ENCODE measurements around the gene CHPF. TPM values are rescaled to one million over a fixed set of nuclear protein-coding genes. Genes with fewer than 3 reads are reported as not detected.

CHPF gene
- total RNA-seq, 1 experiment from 2014 or later = 17.5 TPM

DNA sequence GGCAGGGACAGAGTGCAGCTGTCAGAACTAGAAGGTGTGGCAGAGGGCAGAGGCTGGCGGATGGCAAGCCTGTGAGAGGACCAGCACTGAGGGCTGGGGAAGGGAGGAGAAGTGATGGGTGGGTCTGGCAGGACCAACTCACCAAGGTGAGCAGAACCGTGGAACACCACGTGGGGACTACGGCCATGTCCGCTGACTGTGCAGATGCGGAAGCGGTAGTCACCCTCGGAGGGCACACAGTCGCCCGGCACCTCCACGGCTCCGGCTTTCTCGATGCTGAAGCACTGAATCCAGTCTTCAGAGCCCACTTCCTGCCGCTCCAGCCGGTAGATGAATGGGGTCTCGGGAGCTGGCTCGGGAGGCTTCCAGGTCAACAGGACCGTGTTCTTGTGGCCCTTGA is 23.5 kb upstream of the CHPF start:
- no peak overlapping the region for H3K27ac ChIP-seq (ENCODE audit: low read length)
- no TSS peak for BruUV-seq (replicated peaks)
- H3K4me3 ChIP-seq (ENCODE audit: low read depth in 2 of 2, low read length in 2 of 2) = no peak overlapping the region
- ChIA-PET CTCF (no interaction called here), POLR2A (no interaction called here)
- intact Hi-C loops (cut with micrococcal nuclease; ENCODE audit: unreplicated experiment) = no loop called here
- H3K9me3 ChIP-seq (ENCODE audit: control insufficient read depth, insufficient read depth, low read depth, low read length) = no peaks in the 10 kb centered on the region
- no peak for ATAC-seq
- no peaks in the 10 kb centered on the region for H3K27me3 ChIP-seq (ENCODE audit: control insufficient read depth, insufficient read depth, low read length)
- in situ Hi-C loops (cut with HindIII; ENCODE audit: low pct_unique_long_range_greater_than_20kb, low sequenced_read_pairs) = no loop called here
- H3K4me1 ChIP-seq (ENCODE audit: control insufficient read depth, insufficient read depth, low read length) = peaks cover 16% of the 10 kb centered on the region
- TF ChIP-seq, protein P1, sequence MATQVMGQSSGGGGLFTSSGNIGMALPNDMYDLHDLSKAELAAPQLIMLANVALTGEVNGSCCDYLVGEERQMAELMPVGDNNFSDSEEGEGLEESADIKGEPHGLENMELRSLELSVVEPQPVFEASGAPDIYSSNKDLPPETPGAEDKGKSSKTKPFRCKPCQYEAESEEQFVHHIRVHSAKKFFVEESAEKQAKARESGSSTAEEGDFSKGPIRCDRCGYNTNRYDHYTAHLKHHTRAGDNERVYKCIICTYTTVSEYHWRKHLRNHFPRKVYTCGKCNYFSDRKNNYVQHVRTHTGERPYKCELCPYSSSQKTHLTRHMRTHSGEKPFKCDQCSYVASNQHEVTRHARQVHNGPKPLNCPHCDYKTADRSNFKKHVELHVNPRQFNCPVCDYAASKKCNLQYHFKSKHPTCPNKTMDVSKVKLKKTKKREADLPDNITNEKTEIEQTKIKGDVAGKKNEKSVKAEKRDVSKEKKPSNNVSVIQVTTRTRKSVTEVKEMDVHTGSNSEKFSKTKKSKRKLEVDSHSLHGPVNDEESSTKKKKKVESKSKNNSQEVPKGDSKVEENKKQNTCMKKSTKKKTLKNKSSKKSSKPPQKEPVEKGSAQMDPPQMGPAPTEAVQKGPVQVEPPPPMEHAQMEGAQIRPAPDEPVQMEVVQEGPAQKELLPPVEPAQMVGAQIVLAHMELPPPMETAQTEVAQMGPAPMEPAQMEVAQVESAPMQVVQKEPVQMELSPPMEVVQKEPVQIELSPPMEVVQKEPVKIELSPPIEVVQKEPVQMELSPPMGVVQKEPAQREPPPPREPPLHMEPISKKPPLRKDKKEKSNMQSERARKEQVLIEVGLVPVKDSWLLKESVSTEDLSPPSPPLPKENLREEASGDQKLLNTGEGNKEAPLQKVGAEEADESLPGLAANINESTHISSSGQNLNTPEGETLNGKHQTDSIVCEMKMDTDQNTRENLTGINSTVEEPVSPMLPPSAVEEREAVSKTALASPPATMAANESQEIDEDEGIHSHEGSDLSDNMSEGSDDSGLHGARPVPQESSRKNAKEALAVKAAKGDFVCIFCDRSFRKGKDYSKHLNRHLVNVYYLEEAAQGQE (IDR thresholded peaks at IDR 0.05; ENCODE audit: insufficient read depth in 1 of 2, low read depth in 2 of 2, low read length in 1 of 2) = no peak
- TF ChIP-seq, protein P2, sequence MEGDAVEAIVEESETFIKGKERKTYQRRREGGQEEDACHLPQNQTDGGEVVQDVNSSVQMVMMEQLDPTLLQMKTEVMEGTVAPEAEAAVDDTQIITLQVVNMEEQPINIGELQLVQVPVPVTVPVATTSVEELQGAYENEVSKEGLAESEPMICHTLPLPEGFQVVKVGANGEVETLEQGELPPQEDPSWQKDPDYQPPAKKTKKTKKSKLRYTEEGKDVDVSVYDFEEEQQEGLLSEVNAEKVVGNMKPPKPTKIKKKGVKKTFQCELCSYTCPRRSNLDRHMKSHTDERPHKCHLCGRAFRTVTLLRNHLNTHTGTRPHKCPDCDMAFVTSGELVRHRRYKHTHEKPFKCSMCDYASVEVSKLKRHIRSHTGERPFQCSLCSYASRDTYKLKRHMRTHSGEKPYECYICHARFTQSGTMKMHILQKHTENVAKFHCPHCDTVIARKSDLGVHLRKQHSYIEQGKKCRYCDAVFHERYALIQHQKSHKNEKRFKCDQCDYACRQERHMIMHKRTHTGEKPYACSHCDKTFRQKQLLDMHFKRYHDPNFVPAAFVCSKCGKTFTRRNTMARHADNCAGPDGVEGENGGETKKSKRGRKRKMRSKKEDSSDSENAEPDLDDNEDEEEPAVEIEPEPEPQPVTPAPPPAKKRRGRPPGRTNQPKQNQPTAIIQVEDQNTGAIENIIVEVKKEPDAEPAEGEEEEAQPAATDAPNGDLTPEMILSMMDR (IDR thresholded peaks at IDR 0.05) = no peak
- TF ChIP-seq SIN3A (IDR thresholded peaks at IDR 0.05; ENCODE audit: borderline replicate concordance, insufficient read depth, low read depth, low read length) (no peak), POLR2AphosphoS5 (IDR thresholded peaks at IDR 0.05; ENCODE audit: low read depth, low read length) (no peak), TCF7L2 (IDR thresholded peaks at IDR 0.05; ENCODE audit: low read depth, low read length) (no peak)
- DNase-seq (ENCODE audit: low read depth, low spot score) = no peak
- H3K36me3 ChIP-seq (ENCODE audit: control insufficient read depth, insufficient read depth, low read length) = no peaks in the 10 kb centered on the region

DNA sequence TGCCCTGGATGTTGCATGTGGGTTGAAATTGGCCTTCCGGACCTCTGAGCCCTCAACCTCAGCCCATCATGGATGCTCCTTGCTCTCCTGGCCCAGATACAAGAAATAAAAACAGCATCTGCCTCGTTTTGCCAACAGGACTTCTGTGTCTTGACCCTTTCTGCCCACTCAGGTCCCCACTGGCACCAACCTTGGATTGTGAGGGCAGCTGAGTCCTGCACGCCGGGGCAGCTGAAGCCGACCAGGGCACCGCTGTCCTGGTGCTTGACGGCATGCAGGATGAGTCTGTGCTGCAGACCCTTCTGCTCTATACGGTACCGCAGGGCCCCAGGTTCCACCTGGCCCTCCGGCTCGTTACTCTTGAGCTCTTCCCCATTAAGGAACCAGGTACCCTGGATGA is 23.0 kb upstream of the CHPF start:
- Histone ChIP-seq H3K4me1 (ENCODE audit: control insufficient read depth, insufficient read depth, low read length) (peaks cover 13% of the 10 kb centered on the region), H3K27ac (ENCODE audit: low read length) (no peak overlapping the region), H3K9me3 (ENCODE audit: control insufficient read depth, insufficient read depth, low read depth, low read length) (no peaks in the 10 kb centered on the region), H3K27me3 (ENCODE audit: control insufficient read depth, insufficient read depth, low read length) (no peaks in the 10 kb centered on the region), H3K36me3 (ENCODE audit: control insufficient read depth, insufficient read depth, low read length) (no peaks in the 10 kb centered on the region), H3K4me3 (ENCODE audit: low read depth in 2 of 2, low read length in 2 of 2) (no peak overlapping the region)
- ChIA-PET POLR2A (no interaction called here), CTCF (no interaction called here)
- no TSS peak for BruUV-seq (replicated peaks)
- TF ChIP-seq POLR2AphosphoS5 (IDR thresholded peaks at IDR 0.05; ENCODE audit: low read depth, low read length) = no peak
- TF ChIP-seq, protein P1 (IDR thresholded peaks at IDR 0.05; ENCODE audit: insufficient read depth in 1 of 2, low read depth in 2 of 2, low read length in 1 of 2) = no peak
- TF ChIP-seq, protein P2 (IDR thresholded peaks at IDR 0.05) = no peak
- no peak for TF ChIP-seq SIN3A (IDR thresholded peaks at IDR 0.05; ENCODE audit: borderline replicate concordance, insufficient read depth, low read depth, low read length)
- no peak for TF ChIP-seq TCF7L2 (IDR thresholded peaks at IDR 0.05; ENCODE audit: low read depth, low read length)
- in situ Hi-C loops (cut with HindIII; ENCODE audit: low pct_unique_long_range_greater_than_20kb, low sequenced_read_pairs) (no loop called here), intact Hi-C loops (cut with micrococcal nuclease; ENCODE audit: unreplicated experiment) (no loop called here)
- ATAC-seq (no peak), DNase-seq (ENCODE audit: low read depth, low spot score) (no peak)

Measured in Panc1 (cell line).